ENCODE measurements around the gene PRAMEF1.

GRCh38 chr1:12762766-12763165 lies 28.4 kb upstream of the PRAMEF1 start:
- TF ChIP-seq, protein P1, sequence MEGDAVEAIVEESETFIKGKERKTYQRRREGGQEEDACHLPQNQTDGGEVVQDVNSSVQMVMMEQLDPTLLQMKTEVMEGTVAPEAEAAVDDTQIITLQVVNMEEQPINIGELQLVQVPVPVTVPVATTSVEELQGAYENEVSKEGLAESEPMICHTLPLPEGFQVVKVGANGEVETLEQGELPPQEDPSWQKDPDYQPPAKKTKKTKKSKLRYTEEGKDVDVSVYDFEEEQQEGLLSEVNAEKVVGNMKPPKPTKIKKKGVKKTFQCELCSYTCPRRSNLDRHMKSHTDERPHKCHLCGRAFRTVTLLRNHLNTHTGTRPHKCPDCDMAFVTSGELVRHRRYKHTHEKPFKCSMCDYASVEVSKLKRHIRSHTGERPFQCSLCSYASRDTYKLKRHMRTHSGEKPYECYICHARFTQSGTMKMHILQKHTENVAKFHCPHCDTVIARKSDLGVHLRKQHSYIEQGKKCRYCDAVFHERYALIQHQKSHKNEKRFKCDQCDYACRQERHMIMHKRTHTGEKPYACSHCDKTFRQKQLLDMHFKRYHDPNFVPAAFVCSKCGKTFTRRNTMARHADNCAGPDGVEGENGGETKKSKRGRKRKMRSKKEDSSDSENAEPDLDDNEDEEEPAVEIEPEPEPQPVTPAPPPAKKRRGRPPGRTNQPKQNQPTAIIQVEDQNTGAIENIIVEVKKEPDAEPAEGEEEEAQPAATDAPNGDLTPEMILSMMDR (conservative IDR thresholded peaks at IDR 0.05; ENCODE audit: low read length) = no peak
- TF ChIP-seq EZH2phosphoT487 (IDR thresholded peaks at IDR 0.05; ENCODE audit: borderline replicate concordance, low read depth, low read length) = no peak

Measured in OCI-LY7 (cell line).